Liver (tissue), 9 donors: Measurements from ENCODE around the gene LRRFIP2. TPM values are rescaled to one million over a fixed set of nuclear protein-coding genes. Genes with fewer than 3 reads are reported as not detected.

ENCODE experiments used
- DNase-seq: peaks from one replicate; pipeline ENCODE4 v3.0.0-alpha.2; 2017; ENCODE audit warnings: low spot score
- H3K27ac ChIP-seq, 2 donors: one replicate each; pipeline ENCODE4 v1.7.0; 2013; ENCODE audit warnings: inconsistent platforms in 2 of 2, low read length in 2 of 2, control low read depth in 1 of 2, low read depth in 1 of 2, mild to moderate bottlenecking in 1 of 2
- H3K27me3 ChIP-seq, 4 donors: one replicate each; pipeline versions ENCODE4 v1.6.1 to v1.7.0; 2013; ENCODE audit warnings: low read length in 3 of 4, inconsistent platforms in 1 of 4, mild to moderate bottlenecking in 1 of 4, moderate library complexity in 1 of 4; ENCODE audit not compliant: control insufficient read depth in 4 of 4, insufficient read depth in 4 of 4
- H3K36me3 ChIP-seq, 4 donors: one replicate each; pipeline versions ENCODE4 v1.6.1 to v1.7.0; 2013; ENCODE audit warnings: low read length in 3 of 4, mild to moderate bottlenecking in 3 of 4, low read depth in 1 of 4, moderate library complexity in 1 of 4; ENCODE audit not compliant: control insufficient read depth in 4 of 4, insufficient read depth in 3 of 4
- H3K4me1 ChIP-seq, 4 donors: one replicate each; pipeline versions ENCODE4 v1.6.1 to v1.7.0; 2013; ENCODE audit warnings: low read length in 3 of 4, mild to moderate bottlenecking in 3 of 4, moderate library complexity in 1 of 4; ENCODE audit not compliant: control insufficient read depth in 4 of 4, insufficient read depth in 4 of 4
- H3K4me3 ChIP-seq, 3 donors: one replicate each; pipeline versions ENCODE4 v1.6.1 to v1.7.0; 2013; ENCODE audit warnings: low read length in 3 of 3, control low read depth in 1 of 3, low read depth in 1 of 3, mild to moderate bottlenecking in 1 of 3
- H3K9ac ChIP-seq, 2 donors: one replicate each; pipeline ENCODE4 v1.7.0; 2013; ENCODE audit warnings: low read length in 2 of 2, mild to moderate bottlenecking in 2 of 2, moderate library complexity in 2 of 2, control low read depth in 1 of 2, low read depth in 1 of 2
- H3K9me3 ChIP-seq, 4 donors: one replicate each; pipeline versions ENCODE4 v1.6.1 to v1.7.0; 2013; ENCODE audit warnings: low read length in 3 of 4; ENCODE audit not compliant: control insufficient read depth in 4 of 4
- CTCF ChIP-seq: fragments of 150-350 bp; IDR thresholded peaks from 2 replicates; pipeline ENCODE4 v1.5.1; 2017; ENCODE audit warnings: improper control_type of control experiment, low read depth, low read length; ENCODE audit not compliant: missing input control
- EGR1 ChIP-seq, 2 donors: IDR thresholded peaks; 2 replicates each; pipeline ENCODE4 v1.6.1; 2016 to 2018; ENCODE audit warnings: antibody characterized with exemption in 2 of 2, low read depth in 2 of 2
- FOXA1 ChIP-seq: IDR thresholded peaks from 2 replicates; pipeline ENCODE4 v1.6.1; 2016; ENCODE audit warnings: antibody characterized with exemption
- FOXA2 ChIP-seq: IDR thresholded peaks from 2 replicates; pipeline ENCODE4 v1.6.1; 2016; ENCODE audit warnings: antibody characterized with exemption
- GABPA ChIP-seq, 2 donors: IDR thresholded peaks in 1 of 2; conservative IDR thresholded peaks in 1 of 2; 2 replicates each; pipeline ENCODE4 v1.6.1; 2016; ENCODE audit warnings: antibody characterized with exemption in 2 of 2, mild to moderate bottlenecking in 1 of 2, moderate library complexity in 1 of 2
- HNF4A ChIP-seq, 2 donors: conservative IDR thresholded peaks; 2 replicates each; pipeline ENCODE4 v1.6.1; 2016; ENCODE audit warnings: antibody characterized with exemption in 2 of 2, mild to moderate bottlenecking in 2 of 2
- HNF4G ChIP-seq: IDR thresholded peaks from 2 replicates; pipeline ENCODE4 v1.6.1; 2016; ENCODE audit warnings: antibody characterized with exemption
- JUND ChIP-seq, 2 donors: IDR thresholded peaks; 2 replicates each; pipeline ENCODE4 v1.6.1; 2016; ENCODE audit warnings: antibody characterized with exemption in 2 of 2
- MAX ChIP-seq: IDR thresholded peaks from 2 replicates; pipeline ENCODE4 v1.6.1; 2016; ENCODE audit warnings: antibody characterized with exemption
- NR2F2 ChIP-seq: IDR thresholded peaks from 2 replicates; pipeline ENCODE4 v1.6.1; 2016; ENCODE audit warnings: antibody characterized with exemption
- RAD21 ChIP-seq, 2 donors: IDR thresholded peaks; 2 replicates each; pipeline ENCODE4 v1.6.1; 2016; ENCODE audit warnings: antibody characterized with exemption in 2 of 2, mild to moderate bottlenecking in 2 of 2
- RXRA ChIP-seq, 2 donors: IDR thresholded peaks; 2 replicates each; pipeline ENCODE4 v1.6.1; 2017 to 2018; ENCODE audit warnings: antibody characterized with exemption in 2 of 2, mild to moderate bottlenecking in 1 of 2
- SP1 ChIP-seq: IDR thresholded peaks from 2 replicates; pipeline ENCODE4 v1.6.1; 2018; ENCODE audit warnings: antibody characterized with exemption, mild to moderate bottlenecking
- TAF1 ChIP-seq: conservative IDR thresholded peaks from 2 replicates; pipeline ENCODE4 v1.6.1; 2016; ENCODE audit warnings: antibody characterized with exemption, mild to moderate bottlenecking
- YY1 ChIP-seq: IDR thresholded peaks from 2 replicates; pipeline ENCODE4 v1.6.1; 2016; ENCODE audit warnings: antibody characterized with exemption, mild to moderate bottlenecking
- WGBS: extraction: QIAGEN DNeasy Blood & Tissue Kit; methylation state at CpG from one replicate; pipeline ENCODE4 v1.1.7; 2013; 5-methylcytosine and 5-hydroxymethylcytosine counted together
- polyA plus RNA-seq, 2 donors: library from polyadenylated mRNA; stranded (reverse) in 1 of 2; unstranded in 1 of 2; fragments of 200-250 nt in 1 of 2; fragments of >200 nt in 1 of 2; fragmentation: Nextera tagmentation in 1 of 2; extraction: Ambion mirVana in 1 of 2; gene quantifications; one replicate each; pipeline versions ENCODE4 v1.2.1 to v1.2.3, GENCODE V29; 2013 to 2015
- total RNA-seq, 2 donors: library from RNA; depleted of rRNA; stranded (reverse); fragments of >200 nt; gene quantifications; one replicate each; pipeline ENCODE4 v1.2.3, GENCODE V29; 2014
- TF ChIP-seq, protein P1 (sequence below): IDR thresholded peaks from 2 replicates; pipeline ENCODE4 v1.6.1; 2016; ENCODE audit warnings: antibody characterized with exemption
- TF ChIP-seq, protein P2 (sequence below): IDR thresholded peaks from 2 replicates; pipeline ENCODE4 v1.6.1; 2016; ENCODE audit warnings: antibody characterized with exemption
- TF ChIP-seq, protein P3 (sequence below): IDR thresholded peaks from 2 replicates; pipeline ENCODE4 v1.6.1; 2016; ENCODE audit warnings: antibody characterized with exemption, mild to moderate bottlenecking
- donor health status: healthy.
- donor health status: healthy.
- donor health status: healthy.
- donor health status: healthy.
- donor health status: healthy.

The LRRFIP2 gene
- total and polyA plus RNA-seq, 4 donors: 22.6 to 56.9 (median 39.8) TPM

DNA sequence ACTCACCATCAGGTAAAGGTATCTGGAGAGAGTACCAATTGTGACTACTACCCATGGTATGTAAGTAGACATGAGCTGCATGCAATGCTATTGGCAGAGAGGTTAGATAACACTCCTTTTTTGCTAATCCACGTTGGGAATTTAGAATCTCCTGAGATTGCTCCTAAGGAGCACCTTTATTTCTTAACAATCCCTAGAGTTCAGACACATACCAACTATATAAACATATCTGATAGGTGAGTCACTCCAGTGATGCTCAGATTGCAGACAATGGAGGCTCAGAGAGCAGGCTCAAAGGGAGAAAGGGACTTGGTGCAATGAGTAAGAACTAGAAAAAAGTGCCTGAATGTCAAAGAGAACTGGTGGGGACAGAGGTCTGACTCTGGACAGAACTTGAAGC is 47.0 kb upstream of the LRRFIP2 start:
- Histone ChIP-seq H3K4me1 (no peaks in the 10 kb centered on the region), H3K9ac (no peak overlapping the region), H3K4me3 (no peak overlapping the region), H3K27me3 (no peaks in the 10 kb centered on the region), H3K36me3 (no peaks in the 10 kb centered on the region), H3K27ac (no peak overlapping the region), H3K9me3 (no peaks in the 10 kb centered on the region)
- WGBS: 80% methylated on average over 1 of the region's 1 CpG
- TF ChIP-seq HNF4A (conservative IDR thresholded peaks at IDR 0.05) (no peak), JUND (IDR thresholded peaks at IDR 0.05) (no peak), YY1 (no peak), FOXA2 (no peak), HNF4G (no peak), RAD21 (IDR thresholded peaks at IDR 0.05) (no peak), NR2F2 (no peak), EGR1 (IDR thresholded peaks at IDR 0.05; ENCODE audit: low read depth in 2 of 2) (no peak), RXRA (IDR thresholded peaks at IDR 0.05) (no peak), TAF1 (no peak), SP1 (no peak), GABPA (IDR thresholded peaks at IDR 0.05 in 1 of 2, conservative IDR thresholded peaks at IDR 0.05 in 1 of 2) (no peak)
- TF ChIP-seq, protein P1, sequence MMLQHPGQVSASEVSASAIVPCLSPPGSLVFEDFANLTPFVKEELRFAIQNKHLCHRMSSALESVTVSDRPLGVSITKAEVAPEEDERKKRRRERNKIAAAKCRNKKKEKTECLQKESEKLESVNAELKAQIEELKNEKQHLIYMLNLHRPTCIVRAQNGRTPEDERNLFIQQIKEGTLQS: no peak
- TF ChIP-seq, protein P2, sequence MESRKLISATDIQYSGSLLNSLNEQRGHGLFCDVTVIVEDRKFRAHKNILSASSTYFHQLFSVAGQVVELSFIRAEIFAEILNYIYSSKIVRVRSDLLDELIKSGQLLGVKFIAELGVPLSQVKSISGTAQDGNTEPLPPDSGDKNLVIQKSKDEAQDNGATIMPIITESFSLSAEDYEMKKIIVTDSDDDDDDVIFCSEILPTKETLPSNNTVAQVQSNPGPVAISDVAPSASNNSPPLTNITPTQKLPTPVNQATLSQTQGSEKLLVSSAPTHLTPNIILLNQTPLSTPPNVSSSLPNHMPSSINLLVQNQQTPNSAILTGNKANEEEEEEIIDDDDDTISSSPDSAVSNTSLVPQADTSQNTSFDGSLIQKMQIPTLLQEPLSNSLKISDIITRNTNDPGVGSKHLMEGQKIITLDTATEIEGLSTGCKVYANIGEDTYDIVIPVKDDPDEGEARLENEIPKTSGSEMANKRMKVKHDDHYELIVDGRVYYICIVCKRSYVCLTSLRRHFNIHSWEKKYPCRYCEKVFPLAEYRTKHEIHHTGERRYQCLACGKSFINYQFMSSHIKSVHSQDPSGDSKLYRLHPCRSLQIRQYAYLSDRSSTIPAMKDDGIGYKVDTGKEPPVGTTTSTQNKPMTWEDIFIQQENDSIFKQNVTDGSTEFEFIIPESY: no peak
- TF ChIP-seq, protein P3, sequence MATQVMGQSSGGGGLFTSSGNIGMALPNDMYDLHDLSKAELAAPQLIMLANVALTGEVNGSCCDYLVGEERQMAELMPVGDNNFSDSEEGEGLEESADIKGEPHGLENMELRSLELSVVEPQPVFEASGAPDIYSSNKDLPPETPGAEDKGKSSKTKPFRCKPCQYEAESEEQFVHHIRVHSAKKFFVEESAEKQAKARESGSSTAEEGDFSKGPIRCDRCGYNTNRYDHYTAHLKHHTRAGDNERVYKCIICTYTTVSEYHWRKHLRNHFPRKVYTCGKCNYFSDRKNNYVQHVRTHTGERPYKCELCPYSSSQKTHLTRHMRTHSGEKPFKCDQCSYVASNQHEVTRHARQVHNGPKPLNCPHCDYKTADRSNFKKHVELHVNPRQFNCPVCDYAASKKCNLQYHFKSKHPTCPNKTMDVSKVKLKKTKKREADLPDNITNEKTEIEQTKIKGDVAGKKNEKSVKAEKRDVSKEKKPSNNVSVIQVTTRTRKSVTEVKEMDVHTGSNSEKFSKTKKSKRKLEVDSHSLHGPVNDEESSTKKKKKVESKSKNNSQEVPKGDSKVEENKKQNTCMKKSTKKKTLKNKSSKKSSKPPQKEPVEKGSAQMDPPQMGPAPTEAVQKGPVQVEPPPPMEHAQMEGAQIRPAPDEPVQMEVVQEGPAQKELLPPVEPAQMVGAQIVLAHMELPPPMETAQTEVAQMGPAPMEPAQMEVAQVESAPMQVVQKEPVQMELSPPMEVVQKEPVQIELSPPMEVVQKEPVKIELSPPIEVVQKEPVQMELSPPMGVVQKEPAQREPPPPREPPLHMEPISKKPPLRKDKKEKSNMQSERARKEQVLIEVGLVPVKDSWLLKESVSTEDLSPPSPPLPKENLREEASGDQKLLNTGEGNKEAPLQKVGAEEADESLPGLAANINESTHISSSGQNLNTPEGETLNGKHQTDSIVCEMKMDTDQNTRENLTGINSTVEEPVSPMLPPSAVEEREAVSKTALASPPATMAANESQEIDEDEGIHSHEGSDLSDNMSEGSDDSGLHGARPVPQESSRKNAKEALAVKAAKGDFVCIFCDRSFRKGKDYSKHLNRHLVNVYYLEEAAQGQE: no peak
- DNase-seq: no peak

- Histone ChIP-seq H3K9ac (no peak overlapping the region), H3K36me3 (no peaks in the 10 kb centered on the region), H3K27ac (no peak overlapping the region), H3K9me3 (no peaks in the 10 kb centered on the region), H3K27me3 (no peaks in the 10 kb centered on the region), H3K4me1 (no peaks in the 10 kb centered on the region), H3K4me3 (no peak overlapping the region)
- no peak for DNase-seq
- WGBS: 91% methylated on average over 1 of the region's 1 CpG
- TF ChIP-seq, protein P2: no peak
- TF ChIP-seq RXRA (IDR thresholded peaks at IDR 0.05) (no peak), GABPA (IDR thresholded peaks at IDR 0.05 in 1 of 2, conservative IDR thresholded peaks at IDR 0.05 in 1 of 2) (no peak), FOXA1 (no peak), FOXA2 (no peak), SP1 (no peak), CTCF (no peak), MAX (no peak), EGR1 (IDR thresholded peaks at IDR 0.05; ENCODE audit: low read depth in 2 of 2) (no peak), YY1 (no peak), JUND (IDR thresholded peaks at IDR 0.05) (no peak), HNF4A (conservative IDR thresholded peaks at IDR 0.05) (no peak), NR2F2 (no peak), HNF4G (no peak)
- TF ChIP-seq, protein P3: no peak
- TF ChIP-seq, protein P1: no peak
These were observed 44.9 kb upstream of the LRRFIP2 start for GRCh38 chr3:37219266-37219665.
